ENCODE results near the gene IGSF6.

The IGSF6 gene

DNA sequence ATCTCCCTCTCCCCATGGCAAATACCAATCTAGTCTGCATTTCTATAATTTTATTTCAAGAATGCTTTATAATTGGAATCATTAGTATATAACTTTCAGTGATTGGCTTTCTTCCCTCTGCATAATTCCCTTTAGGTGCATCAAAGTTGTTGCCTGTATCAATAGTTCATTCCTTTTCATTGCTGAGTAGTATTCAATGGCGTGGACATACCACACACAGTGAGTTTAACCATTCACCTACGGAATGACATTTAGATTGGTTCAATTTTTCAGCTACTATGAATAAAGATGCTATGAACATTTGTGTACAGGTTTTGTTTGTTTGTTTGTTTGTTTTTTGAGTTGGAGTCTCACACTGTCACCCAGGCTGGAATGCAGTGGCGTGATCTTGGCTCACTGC is 21.1 kb upstream of the IGSF6 start:
- no peak overlapping the region for H3K27ac ChIP-seq (ENCODE audit: low read depth, low read length)
- no peak overlapping the region for H2BK5ac ChIP-seq (ENCODE audit: low read depth, low read length, poor library complexity)
- DNase-seq, result no peak
- H2AK5ac ChIP-seq (ENCODE audit: low read length), result no peak overlapping the region
- no peak overlapping the region for H4K91ac ChIP-seq (ENCODE audit: low read depth, low read length)
- no peaks in the 10 kb centered on the region for H3K27me3 ChIP-seq (ENCODE audit: insufficient read depth, low read length)
- no peak overlapping the region for H2BK12ac ChIP-seq (ENCODE audit: low read length)
- H3K14ac ChIP-seq (ENCODE audit: low read length), result no peak overlapping the region
- no peak overlapping the region for H3K4me2 ChIP-seq (ENCODE audit: low read length)
- H4K8ac ChIP-seq (ENCODE audit: low read depth, low read length), result no peak overlapping the region
- no peak overlapping the region for H3K4me3 ChIP-seq (ENCODE audit: low read depth, low read length)
- H3K36me3 ChIP-seq (ENCODE audit: control insufficient read depth in 1 of 2, insufficient read depth in 2 of 2, low read length in 2 of 2), result no peaks in the 10 kb centered on the region
- no peak overlapping the region for H3K4ac ChIP-seq (ENCODE audit: low read depth, low read length)
- no peak overlapping the region for H2AFZ ChIP-seq (ENCODE audit: insufficient read depth, low read length, poor library complexity)
- no peaks in the 10 kb centered on the region for H3K79me2 ChIP-seq (ENCODE audit: control insufficient read depth, insufficient read depth, low read length, poor library complexity)
- no peak overlapping the region for H3K9ac ChIP-seq (ENCODE audit: low read length)
- no peak overlapping the region for H3K23ac ChIP-seq (ENCODE audit: low read length)
- H4K12ac ChIP-seq (ENCODE audit: low read depth, low read length), result no peak overlapping the region
- no CpG with 5 or more reads among the region's 3 CpGs for WGBS (ENCODE audit: extremely low coverage, insufficient coverage, insufficient read length)
- H3K79me1 ChIP-seq (ENCODE audit: low read length), result no peaks in the 10 kb centered on the region
- no peak overlapping the region for H3K18ac ChIP-seq (ENCODE audit: low read length)
- no peaks in the 10 kb centered on the region for H3K4me1 ChIP-seq (ENCODE audit: control insufficient read depth in 1 of 2, insufficient read depth in 2 of 2, low read length in 2 of 2)
- no peaks in the 10 kb centered on the region for H3K9me3 ChIP-seq (ENCODE audit: insufficient read depth, low read depth, low read length)
- H2BK120ac ChIP-seq (ENCODE audit: insufficient read depth, low read length, poor library complexity), result no peak overlapping the region

DNA sequence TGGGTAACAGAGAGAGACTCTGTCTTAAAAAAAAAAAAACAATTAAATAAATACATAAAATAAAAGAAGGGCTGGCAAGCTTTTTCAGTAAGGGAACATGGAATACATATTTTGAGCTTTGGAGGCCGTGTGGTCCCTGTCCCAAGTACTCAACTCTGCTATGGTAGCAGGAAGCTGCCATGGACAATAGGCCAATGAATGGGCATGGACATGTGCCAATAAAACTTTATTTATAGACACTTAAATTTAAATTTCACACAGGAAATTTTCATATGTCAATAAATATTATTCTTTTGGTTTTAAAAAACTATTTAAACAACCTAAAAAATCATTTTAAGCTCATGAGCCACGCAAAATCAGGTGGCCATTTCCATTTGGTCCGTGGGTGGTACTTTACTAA is 15.2 kb upstream of the IGSF6 start:
- no peak overlapping the region for H3K27ac ChIP-seq (ENCODE audit: low read depth, low read length)

DNA sequence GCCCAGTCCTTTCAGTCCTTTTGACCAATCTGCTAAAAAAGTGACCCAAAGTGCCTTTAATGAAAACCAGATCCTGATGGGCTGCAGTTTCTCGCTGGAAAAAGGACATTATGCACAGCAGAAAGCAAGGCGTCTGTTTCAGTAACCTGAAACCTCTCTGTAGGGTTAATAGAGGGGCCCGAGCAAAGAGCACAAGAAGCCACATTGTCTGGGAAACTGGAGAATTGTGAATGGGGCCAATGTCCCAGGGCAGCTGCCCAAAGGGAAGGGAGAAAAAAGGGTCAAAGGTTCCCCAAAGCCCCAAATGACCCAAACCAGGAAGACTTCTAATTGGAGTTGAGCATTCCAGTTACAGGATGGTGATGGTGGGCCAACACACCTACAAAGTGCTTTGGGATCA is 14.4 kb upstream of the IGSF6 start:
- H3K9me3 ChIP-seq (ENCODE audit: insufficient read depth, low read depth, low read length), result no peaks in the 10 kb centered on the region
- H2AK5ac ChIP-seq (ENCODE audit: low read length), result no peak overlapping the region
- no peak overlapping the region for H3K27ac ChIP-seq (ENCODE audit: low read depth, low read length)
- no peak overlapping the region for H2AFZ ChIP-seq (ENCODE audit: insufficient read depth, low read length, poor library complexity)
- H3K79me1 ChIP-seq (ENCODE audit: low read length), result no peaks in the 10 kb centered on the region
- H4K91ac ChIP-seq (ENCODE audit: low read depth, low read length), result no peak overlapping the region
- WGBS (ENCODE audit: extremely low coverage, insufficient coverage, insufficient read length), result no CpG with 5 or more reads among the region's 3 CpGs
- no peak overlapping the region for H2BK120ac ChIP-seq (ENCODE audit: insufficient read depth, low read length, poor library complexity)
- peaks cover 8% of the 10 kb centered on the region for H3K27me3 ChIP-seq (ENCODE audit: insufficient read depth, low read length)
- H4K8ac ChIP-seq (ENCODE audit: low read depth, low read length), result no peak overlapping the region
- H3K79me2 ChIP-seq (ENCODE audit: control insufficient read depth, insufficient read depth, low read length, poor library complexity), result no peaks in the 10 kb centered on the region
- no peak overlapping the region for H3K9ac ChIP-seq (ENCODE audit: low read length)
- H3K4me1 ChIP-seq (ENCODE audit: control insufficient read depth in 1 of 2, insufficient read depth in 2 of 2, low read length in 2 of 2), result peaks cover 5 to 8% of the 10 kb centered on the region in 2 experiments
- no peaks in the 10 kb centered on the region for H3K36me3 ChIP-seq (ENCODE audit: control insufficient read depth in 1 of 2, insufficient read depth in 2 of 2, low read length in 2 of 2)
- no peak overlapping the region for H2BK12ac ChIP-seq (ENCODE audit: low read length)
- H3K18ac ChIP-seq (ENCODE audit: low read length), result no peak overlapping the region
- no peak overlapping the region for H4K12ac ChIP-seq (ENCODE audit: low read depth, low read length)
- peak overlapping the region; percentile 1 for H3K4me2 ChIP-seq (ENCODE audit: low read length)
- no peak overlapping the region for H3K14ac ChIP-seq (ENCODE audit: low read length)
- H3K4me3 ChIP-seq (ENCODE audit: low read depth, low read length), result no peak overlapping the region
- no peak for DNase-seq
- no peak overlapping the region for H2BK5ac ChIP-seq (ENCODE audit: low read depth, low read length, poor library complexity)
- no peak overlapping the region for H3K23ac ChIP-seq (ENCODE audit: low read length)
- no peak overlapping the region for H3K4ac ChIP-seq (ENCODE audit: low read depth, low read length)

More for the DNA sequence above, 15.2 kb upstream of the IGSF6 start:
- H3K23ac ChIP-seq (ENCODE audit: low read length), result no peak overlapping the region
- H3K79me2 ChIP-seq (ENCODE audit: control insufficient read depth, insufficient read depth, low read length, poor library complexity), result no peaks in the 10 kb centered on the region
- no peak overlapping the region for H3K4me2 ChIP-seq (ENCODE audit: low read length)
- H2BK120ac ChIP-seq (ENCODE audit: insufficient read depth, low read length, poor library complexity), result no peak overlapping the region
- no peak overlapping the region for H3K14ac ChIP-seq (ENCODE audit: low read length)
- no peak overlapping the region for H3K18ac ChIP-seq (ENCODE audit: low read length)
- H3K4me1 ChIP-seq (ENCODE audit: control insufficient read depth in 1 of 2, insufficient read depth in 2 of 2, low read length in 2 of 2), result peaks cover 5 to 8% of the 10 kb centered on the region in 2 experiments
- no peak overlapping the region for H4K12ac ChIP-seq (ENCODE audit: low read depth, low read length)
- H2BK12ac ChIP-seq (ENCODE audit: low read length), result no peak overlapping the region
- no peak for DNase-seq
- H3K9me3 ChIP-seq (ENCODE audit: insufficient read depth, low read depth, low read length), result no peaks in the 10 kb centered on the region
- H4K8ac ChIP-seq (ENCODE audit: low read depth, low read length), result no peak overlapping the region
- no peak overlapping the region for H2AFZ ChIP-seq (ENCODE audit: insufficient read depth, low read length, poor library complexity)
- WGBS (ENCODE audit: extremely low coverage, insufficient coverage, insufficient read length), result no CpG with 5 or more reads among the region's 3 CpGs
- no peak overlapping the region for H2BK5ac ChIP-seq (ENCODE audit: low read depth, low read length, poor library complexity)
- no peak overlapping the region for H3K4me3 ChIP-seq (ENCODE audit: low read depth, low read length)
- no peak overlapping the region for H4K91ac ChIP-seq (ENCODE audit: low read depth, low read length)
- H3K4ac ChIP-seq (ENCODE audit: low read depth, low read length), result no peak overlapping the region
- no peak overlapping the region for H2AK5ac ChIP-seq (ENCODE audit: low read length)
- no peaks in the 10 kb centered on the region for H3K36me3 ChIP-seq (ENCODE audit: control insufficient read depth in 1 of 2, insufficient read depth in 2 of 2, low read length in 2 of 2)
- no peak overlapping the region for H3K9ac ChIP-seq (ENCODE audit: low read length)
- peaks cover 8% of the 10 kb centered on the region for H3K27me3 ChIP-seq (ENCODE audit: insufficient read depth, low read length)
- no peaks in the 10 kb centered on the region for H3K79me1 ChIP-seq (ENCODE audit: low read length)

DNA sequence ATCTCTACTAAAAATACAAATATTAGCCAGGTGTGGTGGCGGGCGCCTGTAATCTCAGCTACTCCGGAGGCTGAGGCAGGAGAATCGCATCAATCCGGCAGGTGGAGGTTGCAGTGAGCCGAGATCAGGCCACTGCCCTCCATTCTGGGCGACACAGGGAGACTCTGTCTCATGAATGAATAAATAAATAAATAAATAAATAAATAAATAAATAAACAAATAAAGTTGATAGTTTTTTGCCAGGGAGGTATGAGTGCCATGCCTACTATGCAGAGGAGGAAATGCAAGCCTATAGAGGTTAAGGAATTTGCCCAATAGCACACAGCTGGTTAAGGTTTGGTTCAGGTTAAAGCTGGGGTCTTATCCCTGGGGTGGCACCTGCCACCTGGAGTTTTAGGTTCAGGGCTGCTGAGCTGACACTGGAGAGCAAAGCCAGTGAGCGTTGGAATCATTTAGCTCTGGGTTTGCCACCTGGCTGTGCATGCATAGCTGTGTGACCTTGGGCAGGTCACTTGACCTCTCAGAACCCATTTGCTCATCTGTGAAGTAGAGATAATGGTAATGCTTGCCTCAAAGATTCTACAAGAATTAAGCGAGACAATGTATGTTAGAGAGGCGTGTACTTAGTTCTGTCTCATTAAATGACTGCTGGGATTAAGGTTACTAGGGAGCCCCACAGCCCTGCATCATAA is 12.5 kb upstream of the IGSF6 start:
- peaks cover 5 to 8% of the 10 kb centered on the region in 2 experiments for H3K4me1 ChIP-seq (ENCODE audit: control insufficient read depth in 1 of 2, insufficient read depth in 2 of 2, low read length in 2 of 2)
- no peaks in the 10 kb centered on the region for H3K79me2 ChIP-seq (ENCODE audit: control insufficient read depth, insufficient read depth, low read length, poor library complexity)
- no peak overlapping the region for H2BK12ac ChIP-seq (ENCODE audit: low read length)
- H3K18ac ChIP-seq (ENCODE audit: low read length), result no peak overlapping the region
- H3K9me3 ChIP-seq (ENCODE audit: insufficient read depth, low read depth, low read length), result no peaks in the 10 kb centered on the region
- no peak overlapping the region for H2AFZ ChIP-seq (ENCODE audit: insufficient read depth, low read length, poor library complexity)
- H4K91ac ChIP-seq (ENCODE audit: low read depth, low read length), result no peak overlapping the region
- no peak overlapping the region for H4K8ac ChIP-seq (ENCODE audit: low read depth, low read length)
- no peak overlapping the region for H3K9ac ChIP-seq (ENCODE audit: low read length)
- no peak overlapping the region for H3K4ac ChIP-seq (ENCODE audit: low read depth, low read length)
- no peaks in the 10 kb centered on the region for H3K36me3 ChIP-seq (ENCODE audit: control insufficient read depth in 1 of 2, insufficient read depth in 2 of 2, low read length in 2 of 2)
- H3K4me3 ChIP-seq (ENCODE audit: low read depth, low read length), result no peak overlapping the region
- no peak overlapping the region for H3K23ac ChIP-seq (ENCODE audit: low read length)
- H4K12ac ChIP-seq (ENCODE audit: low read depth, low read length), result no peak overlapping the region
- H3K4me2 ChIP-seq (ENCODE audit: low read length), result no peak overlapping the region
- no peak overlapping the region for H2AK5ac ChIP-seq (ENCODE audit: low read length)
- no peaks in the 10 kb centered on the region for H3K79me1 ChIP-seq (ENCODE audit: low read length)
- H3K14ac ChIP-seq (ENCODE audit: low read length), result no peak overlapping the region
- H3K27ac ChIP-seq (ENCODE audit: low read depth, low read length), result no peak overlapping the region
- no peak overlapping the region for H2BK5ac ChIP-seq (ENCODE audit: low read depth, low read length, poor library complexity)
- no CpG with 5 or more reads among the region's 10 CpGs for WGBS (ENCODE audit: extremely low coverage, insufficient coverage, insufficient read length)
- no peak for DNase-seq
- H3K27me3 ChIP-seq (ENCODE audit: insufficient read depth, low read length), result peaks cover 8% of the 10 kb centered on the region
- H2BK120ac ChIP-seq (ENCODE audit: insufficient read depth, low read length, poor library complexity), result no peak overlapping the region
